GM21786 (cell line): ENCODE results near the gene MB21D2.
"Not testable (repeated sequence)": the region's sequence is repeated elsewhere in the genome, so short reads cannot be mapped to it uniquely, and the experiment has no call there.

ENCODE experiments used
- ATAC-seq: cut with Tn5 transposase; IDR thresholded peaks from one replicate; pipeline ENCODE4 v1.9.1; 2021; ENCODE audit not compliant: unreplicated experiment

Gene MB21D2

DNA sequence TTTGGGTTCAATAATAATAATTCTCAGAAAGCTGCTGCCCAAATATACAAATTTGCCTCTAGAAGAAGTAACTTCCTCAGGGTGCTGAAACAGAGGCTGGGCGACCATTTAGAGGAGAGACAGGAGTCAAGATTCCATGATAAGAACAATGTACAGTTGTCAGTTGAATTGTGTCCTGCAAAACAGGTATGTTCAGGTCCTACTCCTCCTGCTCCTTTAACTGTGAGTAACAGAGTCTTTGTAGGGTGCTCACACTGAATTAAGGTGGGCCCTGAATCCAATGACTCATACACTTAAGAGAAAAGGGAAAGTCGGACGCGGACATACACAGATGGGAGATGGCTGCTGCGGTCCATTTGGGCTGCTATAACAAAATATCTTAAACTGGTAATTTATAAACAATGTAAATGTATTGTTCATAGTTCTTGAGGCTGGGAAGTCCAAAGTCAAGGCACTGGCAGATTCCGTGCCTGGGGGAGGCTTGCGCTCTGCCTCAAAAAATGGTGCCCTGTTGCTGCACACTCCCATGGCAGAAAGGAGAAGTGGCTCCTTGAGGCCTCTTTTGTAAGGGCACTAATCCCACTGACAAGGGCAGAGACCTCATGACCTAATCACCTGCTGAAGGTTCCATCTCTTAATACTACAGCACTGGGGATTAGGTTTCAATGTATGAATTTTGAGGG lies 55.1 kb downstream of the MB21D2 start:
- no peak for ATAC-seq

DNA sequence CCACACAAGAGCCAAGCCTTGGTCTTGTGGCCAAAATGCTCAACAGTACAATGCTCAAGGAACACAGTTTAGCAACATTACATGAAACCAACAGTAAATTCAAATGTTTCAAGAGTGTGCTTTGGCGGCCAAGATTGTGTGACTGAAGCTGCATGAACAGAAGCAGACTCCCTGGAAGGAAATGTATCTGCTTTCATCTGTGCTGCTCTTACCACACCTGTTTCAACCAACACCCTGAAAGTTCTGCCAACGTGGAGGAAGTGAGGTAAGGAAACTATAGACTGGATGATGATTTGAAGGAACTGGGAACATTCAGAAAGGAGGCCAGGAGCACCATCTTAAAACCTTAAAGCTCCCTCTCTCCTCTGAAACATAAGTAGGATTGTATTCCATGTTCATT lies 55.7 kb downstream of the MB21D2 start:
- peak; percentile 56 for ATAC-seq

DNA sequence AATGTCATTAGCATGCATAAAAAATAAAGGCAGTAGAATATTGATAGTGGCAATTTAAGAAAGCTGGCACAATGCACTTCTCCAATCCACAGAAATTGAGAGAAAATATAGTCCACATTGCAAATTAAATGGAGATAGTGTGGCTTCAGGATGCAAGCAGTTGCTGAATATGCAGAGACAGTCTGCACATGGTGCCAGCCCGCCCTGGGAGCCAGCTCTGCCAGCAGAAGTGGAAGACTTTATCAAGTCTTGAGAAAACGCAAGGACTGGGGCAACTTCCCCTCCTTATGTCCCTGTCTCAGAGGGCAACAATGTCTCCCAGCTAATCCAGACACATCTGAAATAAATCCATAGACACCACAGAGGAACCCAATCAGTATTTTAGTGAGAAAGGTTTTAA lies 57.2 kb downstream of the MB21D2 start:
- ATAC-seq, result no peak

DNA sequence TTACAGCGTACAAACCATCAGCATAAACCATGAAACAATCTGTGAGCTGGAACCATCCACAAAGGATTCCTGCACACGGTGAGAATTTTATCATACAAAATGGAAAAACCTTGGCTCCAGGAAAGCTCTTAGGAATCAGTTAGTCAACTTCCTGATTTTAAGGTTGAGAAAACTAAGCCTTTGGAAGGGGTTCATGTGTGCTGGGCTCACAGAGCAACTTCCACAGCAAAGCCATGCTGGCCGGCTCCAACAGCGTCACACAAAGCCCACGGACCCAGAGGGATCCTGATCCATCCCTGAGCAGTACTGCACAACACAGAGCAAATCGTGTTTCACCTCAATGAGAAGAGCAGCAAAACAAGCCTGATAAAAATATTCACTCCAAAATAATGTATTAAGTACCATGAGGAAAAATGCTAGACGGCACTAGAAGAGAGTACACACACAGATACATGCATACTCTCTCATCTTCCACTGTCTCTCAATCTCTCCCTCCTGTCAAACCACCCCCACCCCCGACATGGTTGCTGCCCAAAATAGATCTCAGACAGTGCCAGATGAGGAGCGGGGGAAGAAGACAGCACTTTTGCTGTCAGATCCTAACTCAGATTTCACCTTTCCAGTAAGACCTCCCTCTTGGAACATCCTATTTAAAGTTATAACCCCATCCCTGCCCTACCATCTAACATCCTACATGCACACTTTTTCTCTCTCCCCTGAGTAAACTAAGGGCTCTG lies 58.6 kb downstream of the MB21D2 start:
- no peak for ATAC-seq

DNA sequence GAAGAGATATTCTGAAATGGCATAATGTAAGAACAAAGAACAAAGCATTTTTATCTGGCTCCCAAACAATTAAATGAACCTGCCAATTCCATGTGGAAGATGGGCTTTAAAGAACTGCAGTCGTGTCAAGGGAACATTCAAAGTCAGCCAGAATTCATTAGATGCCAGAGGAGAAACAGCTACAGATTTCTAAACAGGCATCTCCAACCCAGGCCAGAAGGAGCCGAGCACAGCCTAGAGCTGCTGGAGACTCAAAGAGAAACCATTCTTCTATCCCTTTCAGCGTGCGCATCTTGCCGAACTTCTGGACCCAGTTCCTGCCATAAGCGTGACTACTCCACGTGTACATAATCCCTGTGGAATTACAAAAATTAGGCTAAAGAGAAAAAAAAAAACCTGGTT lies 60.4 kb downstream of the MB21D2 start:
- no peak for ATAC-seq

DNA sequence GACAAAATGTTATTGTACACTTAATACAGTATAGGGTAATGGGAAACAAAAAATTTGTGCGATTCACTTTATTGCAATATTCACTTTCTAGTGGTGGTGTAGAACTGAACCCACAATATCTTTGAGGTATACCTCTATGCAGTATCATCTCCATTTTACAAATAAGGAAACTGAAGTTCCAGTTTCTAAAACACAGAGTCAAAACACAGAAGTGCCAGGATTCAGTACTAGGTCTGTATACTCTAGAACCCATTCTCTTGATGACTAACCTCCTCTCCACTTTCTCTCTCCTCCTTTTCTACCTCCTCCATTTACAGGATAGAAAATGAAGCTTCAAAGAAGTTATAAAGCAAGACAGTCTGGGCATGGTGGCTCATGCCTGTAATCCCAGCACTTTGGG lies 62.2 kb downstream of the MB21D2 start:
- ATAC-seq, result peak; percentile 23

DNA sequence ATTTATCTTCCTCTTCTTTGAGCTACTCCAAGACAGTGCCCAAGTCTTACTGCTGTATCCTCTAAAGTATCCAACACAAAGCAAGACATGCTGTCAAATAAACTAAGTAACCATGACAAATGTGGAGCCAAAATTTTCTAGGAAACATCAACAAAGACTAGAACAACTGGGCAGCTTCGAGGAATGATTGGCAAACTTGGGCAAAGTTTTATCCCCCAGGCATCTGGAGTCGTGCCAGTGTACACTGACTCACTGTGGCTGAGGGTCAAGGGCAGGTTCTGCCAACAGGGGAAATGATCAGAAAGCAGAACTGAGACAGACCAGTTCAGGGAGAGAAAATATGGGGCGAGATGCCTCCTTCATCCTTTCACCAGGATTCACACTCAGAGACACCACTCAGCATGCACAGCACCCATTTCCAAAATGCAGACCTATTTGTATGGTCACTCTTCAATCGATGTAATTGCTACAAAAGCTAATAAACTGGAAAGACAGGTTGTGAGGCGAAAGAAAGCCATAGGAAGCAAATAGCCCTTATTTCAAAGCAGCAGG lies 65.8 kb downstream of the MB21D2 start:
- ATAC-seq, result peak; percentile 57

DNA sequence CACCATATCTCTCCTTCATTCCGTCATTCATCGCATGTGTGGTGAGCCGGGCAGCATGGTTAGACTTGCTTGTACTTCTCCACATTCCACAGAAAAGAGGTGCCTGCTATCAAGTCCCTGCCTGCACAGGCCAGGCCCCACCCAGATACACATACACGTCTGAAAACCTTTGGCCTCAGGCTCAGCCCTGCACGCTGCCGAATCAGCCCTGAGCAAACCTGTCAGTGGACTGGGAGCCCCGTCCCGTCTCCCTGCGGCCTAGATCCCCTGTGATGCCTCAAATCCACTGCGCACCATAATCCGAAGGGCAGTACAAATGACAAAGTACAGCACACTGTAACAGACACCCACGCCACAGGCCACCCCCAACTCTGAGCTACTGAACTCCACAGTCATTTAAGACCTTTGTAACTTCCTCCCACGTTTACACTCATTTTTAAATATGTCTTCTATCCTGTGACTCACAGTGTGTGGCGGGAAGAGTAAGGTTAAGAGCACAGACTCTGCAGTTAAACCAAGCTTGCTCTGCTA lies 67.1 kb downstream of the MB21D2 start:
- peak; percentile 57 for ATAC-seq

DNA sequence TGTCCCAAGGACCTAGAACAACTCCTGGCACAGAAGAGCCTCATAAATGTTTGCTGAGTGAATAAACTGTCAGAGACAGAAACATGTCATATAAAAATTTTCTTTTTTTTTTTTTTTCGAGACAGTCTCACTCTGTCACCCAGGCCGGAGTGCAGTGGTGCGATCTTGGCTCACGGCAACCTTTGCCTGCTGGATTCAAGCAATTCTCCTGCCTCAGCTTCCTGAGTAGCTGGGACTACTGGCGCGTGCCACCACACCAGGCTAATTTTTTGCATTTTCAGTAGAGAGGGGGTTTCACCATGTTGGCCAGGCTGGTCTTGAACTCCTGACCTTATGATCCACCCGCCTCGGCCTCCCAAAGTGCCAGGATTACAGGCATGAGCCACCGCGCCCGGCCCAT lies 67.8 kb downstream of the MB21D2 start:
- ATAC-seq, result not testable (repeated sequence)

DNA sequence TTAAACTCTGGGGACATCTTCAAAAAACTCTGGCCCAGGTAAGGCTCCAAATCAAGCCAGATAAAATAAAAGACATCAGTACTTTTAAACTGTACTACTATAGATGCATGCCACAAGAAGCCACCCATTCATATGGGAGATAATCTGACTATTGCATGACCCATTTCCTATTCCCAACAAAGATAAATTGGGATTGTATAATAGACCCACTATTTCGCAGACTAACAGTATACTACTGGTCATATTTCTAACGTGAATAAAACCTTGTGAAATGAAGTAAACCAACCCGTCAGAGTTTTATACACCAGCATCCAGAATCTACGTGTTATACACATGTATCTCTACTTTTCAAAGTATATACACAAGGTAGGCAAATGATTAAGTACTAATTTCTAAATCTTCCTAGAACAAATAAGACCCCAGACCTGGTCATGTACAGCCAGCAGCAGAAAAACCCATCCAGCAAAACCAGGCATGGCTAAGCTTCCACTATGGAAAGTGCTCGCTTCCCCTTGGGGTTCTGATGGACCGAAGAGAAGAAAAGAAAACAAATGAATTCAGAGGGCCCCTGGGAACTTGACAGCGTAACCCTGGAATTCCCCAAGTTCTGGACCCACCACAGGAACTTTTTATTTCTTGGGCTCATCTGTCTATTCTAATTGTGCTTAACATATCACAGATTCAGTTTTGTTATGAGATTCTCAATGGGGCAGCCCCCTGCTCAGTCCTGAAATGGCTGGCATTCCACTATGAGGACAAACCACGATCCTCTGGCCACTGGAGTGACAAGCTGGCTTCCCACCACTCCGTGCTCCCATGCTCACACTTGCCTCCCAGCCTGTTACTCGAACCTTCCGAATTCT lies 69.1 kb downstream of the MB21D2 start:
- peak; percentile 25 for ATAC-seq

DNA sequence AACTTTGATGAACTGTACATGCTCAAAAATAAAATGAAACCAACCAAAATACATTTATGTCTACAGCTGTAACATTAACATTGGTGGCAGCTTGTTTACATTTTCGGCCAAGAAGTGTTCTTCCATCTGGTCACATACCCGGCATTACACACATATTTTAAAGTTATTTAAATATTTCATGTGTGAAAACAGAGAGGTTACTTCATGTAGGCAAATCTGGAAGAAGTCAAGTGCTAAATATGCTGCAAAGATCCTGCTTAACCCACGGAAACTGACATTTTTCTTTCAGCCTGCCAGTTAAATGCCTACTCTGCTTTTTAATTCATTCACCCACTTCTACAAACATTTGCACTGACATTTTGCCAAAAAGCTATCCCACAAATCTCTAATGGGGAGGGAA lies 69.7 kb downstream of the MB21D2 start:
- no peak for ATAC-seq

DNA sequence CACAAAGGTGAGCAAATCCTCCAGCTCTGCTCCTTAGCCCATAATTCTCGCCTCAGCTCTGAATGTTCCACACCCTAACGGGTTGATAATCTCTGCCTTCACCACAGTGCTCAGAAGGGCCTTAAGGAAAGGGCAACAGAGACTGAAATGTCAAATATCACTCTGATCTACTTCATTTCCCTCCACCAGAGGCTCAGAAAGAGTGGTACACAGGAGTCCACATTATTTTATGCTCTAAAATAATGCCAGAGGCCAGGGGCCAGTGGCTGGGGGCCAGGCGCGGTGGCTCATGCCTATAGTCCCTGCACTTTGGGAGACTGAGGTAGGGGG lies 72.2 kb downstream of the MB21D2 start:
- ATAC-seq, result no peak

DNA sequence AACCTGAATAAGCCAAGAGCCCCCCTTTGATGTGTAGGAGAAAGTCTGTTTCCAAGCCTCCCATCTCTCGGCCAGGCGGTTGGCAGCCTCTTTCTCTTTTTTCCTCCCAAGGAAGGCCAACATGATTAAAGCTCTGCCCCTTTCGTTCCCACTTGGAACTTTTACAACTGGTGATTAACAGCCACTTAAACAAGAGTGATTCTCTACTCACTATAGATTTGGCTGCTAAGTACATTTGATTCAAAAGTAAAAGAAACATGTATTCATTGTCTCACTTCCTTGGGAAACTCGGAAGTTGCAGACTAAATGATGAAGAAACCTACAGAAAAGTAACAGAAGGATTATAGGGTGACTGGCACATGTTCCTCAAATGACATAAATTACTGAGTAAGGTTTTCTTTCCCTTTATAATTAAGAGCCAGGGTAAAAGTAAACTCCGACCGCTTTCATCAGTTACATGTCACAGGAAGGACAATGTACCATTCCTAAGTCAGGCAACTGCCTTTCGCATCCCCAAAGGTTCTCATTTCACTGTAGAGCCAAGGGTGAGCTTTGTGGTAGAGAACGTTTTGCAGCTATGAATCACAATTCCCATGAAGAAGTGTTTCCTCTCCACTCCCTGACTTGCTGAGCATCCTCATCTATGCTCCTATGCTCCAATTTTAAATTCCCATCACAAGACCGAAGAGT lies 72.7 kb downstream of the MB21D2 start:
- no peak for ATAC-seq

DNA sequence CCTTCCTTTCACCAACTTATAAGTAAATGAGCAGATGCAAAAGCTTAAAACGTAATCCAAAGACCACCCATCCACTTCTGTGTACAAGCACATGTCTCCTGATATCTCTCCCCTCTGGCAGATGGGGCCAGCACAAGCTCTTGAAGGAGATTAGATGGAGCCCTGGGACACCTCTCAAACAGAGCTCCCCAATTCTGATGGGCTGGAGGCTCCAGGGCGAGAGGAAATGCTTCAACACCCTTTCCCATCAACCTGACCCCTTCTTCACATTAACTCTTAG lies 73.2 kb downstream of the MB21D2 start:
- ATAC-seq, result no peak

DNA sequence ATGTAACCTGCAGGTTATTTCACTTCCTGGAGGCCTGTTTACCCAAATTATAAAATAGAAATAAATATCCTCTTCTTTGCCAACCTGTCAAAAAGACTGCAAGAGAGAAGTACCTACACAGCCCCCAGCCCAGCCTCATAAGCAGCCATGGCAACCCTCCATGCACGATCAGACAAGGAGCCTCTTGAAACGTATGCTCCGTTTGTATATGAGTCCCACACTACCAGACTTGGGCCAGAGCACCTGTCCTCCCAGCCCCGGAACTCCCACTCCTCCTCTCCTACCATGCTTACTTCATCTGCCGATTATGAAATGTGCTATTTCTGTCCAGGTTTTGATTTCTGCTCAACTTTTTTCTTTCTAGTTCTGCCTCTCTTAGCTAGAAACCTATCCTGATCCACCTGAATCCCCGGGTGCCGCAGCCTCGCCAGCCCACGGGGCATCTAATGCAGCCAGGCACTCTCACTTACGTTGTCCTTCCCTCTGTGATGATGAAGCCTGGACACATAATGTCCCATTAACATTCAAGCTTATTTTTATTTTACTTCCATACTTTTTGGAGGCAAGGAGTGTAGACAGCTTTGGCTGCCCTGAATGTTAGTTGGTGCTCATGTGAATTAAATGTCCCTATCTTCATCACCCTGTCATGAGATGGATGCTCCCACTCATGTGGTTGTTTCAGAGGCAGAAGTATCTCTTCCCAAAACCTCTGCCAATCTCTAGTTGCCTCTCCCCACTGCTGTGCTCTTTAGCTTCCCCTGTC lies 73.8 kb downstream of the MB21D2 start:
- ATAC-seq, result no peak

DNA sequence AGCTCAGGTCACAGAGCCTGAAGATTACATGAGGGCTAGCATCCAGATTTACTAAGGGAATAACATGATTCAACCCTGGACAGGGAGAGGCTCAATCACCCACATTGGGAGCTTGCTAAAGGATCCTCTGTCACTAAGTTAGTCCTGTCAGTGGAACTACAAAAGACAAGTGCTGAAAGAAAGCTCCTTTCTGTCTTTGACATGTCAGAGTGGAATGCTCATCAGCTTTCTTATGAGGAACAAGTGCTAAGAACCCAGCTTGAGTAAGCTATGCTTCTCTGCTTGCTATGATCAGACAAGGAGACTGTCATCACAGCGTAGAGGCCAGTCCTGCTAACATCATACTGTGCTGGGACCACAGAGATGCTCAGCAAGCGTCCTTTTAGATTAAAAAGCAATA lies 74.5 kb downstream of the MB21D2 start:
- no peak for ATAC-seq

DNA sequence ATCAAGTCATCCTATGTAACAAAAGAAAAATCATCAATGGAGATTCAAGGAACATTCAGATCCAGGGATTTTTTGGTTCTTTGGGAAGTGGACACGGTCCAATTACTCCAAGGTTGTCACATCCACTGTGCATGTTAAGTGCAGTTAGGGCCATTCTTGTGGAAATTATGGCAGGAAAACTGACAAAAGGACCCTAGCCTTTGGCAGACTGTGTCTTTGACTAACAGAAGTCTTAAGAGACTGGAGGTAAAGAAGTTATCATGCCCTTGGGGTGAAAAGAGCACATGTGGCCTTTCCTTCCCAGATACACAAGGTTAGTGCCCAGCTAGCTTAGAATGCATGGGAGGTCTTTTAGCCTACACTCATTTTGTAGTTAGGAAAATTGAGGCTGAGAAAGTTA lies 74.9 kb downstream of the MB21D2 start:
- no peak for ATAC-seq

DNA sequence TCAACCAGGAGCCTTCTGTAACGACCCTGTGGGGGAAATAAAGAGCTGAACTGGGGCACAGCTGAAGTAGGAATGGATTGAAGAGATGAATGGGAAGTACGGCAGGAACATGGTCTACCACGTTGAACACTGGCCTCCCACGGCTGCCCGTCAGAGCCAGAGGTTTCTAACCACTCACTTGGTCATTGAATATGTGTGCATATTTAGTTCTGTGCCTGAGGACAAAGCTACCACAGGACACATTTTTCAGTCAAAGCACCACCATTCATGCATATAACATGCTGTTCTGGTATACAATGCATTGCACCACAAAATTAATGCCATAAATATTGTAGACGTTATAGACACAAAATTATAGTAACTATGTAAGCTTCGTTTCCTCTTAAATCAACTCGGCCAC lies 75.5 kb downstream of the MB21D2 start:
- ATAC-seq, result no peak

DNA sequence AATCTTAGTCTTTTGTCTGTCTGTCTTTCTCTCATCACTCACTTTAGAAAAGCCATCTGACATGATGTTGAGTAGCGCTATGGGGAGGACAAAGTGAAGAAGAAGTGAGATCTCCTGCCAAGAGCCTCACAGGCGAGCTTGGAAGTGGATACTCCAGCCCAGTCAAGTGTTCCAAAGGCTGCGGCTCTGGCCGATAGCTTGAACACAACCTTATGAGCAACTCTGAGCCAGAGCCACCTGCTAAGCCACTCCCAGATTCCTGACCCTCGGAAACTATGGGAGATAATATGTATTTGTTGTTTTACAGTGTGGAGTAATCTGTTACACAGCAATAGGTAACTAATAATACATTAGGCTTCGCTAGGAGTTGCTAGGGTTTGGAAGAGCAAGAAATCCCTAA lies 76.2 kb downstream of the MB21D2 start:
- no peak for ATAC-seq

DNA sequence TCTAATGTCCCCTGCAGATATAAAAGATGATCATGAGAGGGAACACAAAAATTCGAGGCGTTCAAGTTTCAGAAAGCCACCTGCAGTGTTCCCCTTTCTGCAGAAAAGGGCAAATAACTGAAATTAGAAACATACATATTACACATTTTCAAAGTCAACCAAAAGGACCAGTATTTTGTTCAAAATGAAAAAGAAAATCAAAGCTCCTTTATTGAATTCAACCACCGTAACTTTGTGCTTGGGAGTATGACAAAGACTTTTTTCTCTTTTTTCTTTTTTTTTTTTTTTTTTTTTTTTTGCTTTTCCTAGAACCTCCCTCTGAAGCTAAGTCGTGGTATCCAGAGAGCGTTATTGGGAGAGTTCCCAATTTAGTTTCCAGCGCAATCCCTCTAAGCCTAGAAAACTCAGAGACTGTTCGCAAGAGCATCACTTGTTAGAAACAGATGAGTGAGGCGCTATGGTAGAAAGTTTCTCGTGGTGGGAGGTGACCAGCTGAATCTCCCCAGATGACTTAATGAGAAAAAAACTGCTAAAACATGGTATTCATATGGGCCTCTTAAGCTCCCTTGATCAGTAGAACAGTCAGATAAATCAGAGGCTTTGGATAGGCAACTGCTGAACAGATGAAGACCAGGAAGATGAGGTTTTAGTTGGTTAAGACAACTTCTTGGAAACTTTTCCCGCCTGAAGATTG lies 77.4 kb downstream of the MB21D2 start:
- ATAC-seq, result peak; percentile 35
